GM21786 (cell line): ENCODE measurements around the gene RETREG1.

Experiments used
- ATAC-seq: cut with Tn5 transposase; IDR thresholded peaks from one replicate; pipeline ENCODE4 v1.9.1; 2021; ENCODE audit not compliant: unreplicated experiment

Gene RETREG1

GRCh38 chr5:16529306-16529705, 87.5 kb downstream of the RETREG1 start:
- no peak for ATAC-seq

GRCh38 chr5:16528382-16529110, 88.3 kb downstream of the RETREG1 start:
- no peak for ATAC-seq

GRCh38 chr5:16525651-16526050, 91.1 kb downstream of the RETREG1 start:
- no peak for ATAC-seq

- no peak for ATAC-seq
Observed at GRCh38 chr5:16524286-16524685, 92.5 kb downstream of the RETREG1 start.

GRCh38 chr5:16521521-16522483, 95.0 kb downstream of the RETREG1 start:
- ATAC-seq, result no peak

GRCh38 chr5:16520841-16521240, 96.0 kb downstream of the RETREG1 start:
- ATAC-seq, result no peak

- ATAC-seq, result no peak
Observed at GRCh38 chr5:16519435-16519834, 97.4 kb downstream of the RETREG1 start.

GRCh38 chr5:16518606-16519005, 98.2 kb downstream of the RETREG1 start:
- no peak for ATAC-seq

- no peak for ATAC-seq
Observed at GRCh38 chr5:16515532-16515931, 101.3 kb downstream of the RETREG1 start.

GRCh38 chr5:16510098-16510497, 106.7 kb downstream of the RETREG1 start:
- ATAC-seq, result no peak

GRCh38 chr5:16508730-16509531, 107.9 kb downstream of the RETREG1 start:
- ATAC-seq, result no peak

GRCh38 chr5:16507716-16508115, 109.1 kb downstream of the RETREG1 start:
- ATAC-seq, result no peak

GRCh38 chr5:16505904-16506303, 110.9 kb downstream of the RETREG1 start:
- no peak for ATAC-seq

GRCh38 chr5:16505140-16505891, 111.5 kb downstream of the RETREG1 start:
- ATAC-seq, result no peak

- ATAC-seq, result no peak
Observed at GRCh38 chr5:16504571-16504970, 112.2 kb downstream of the RETREG1 start.

GRCh38 chr5:16502866-16503265, 113.9 kb downstream of the RETREG1 start:
- ATAC-seq, result no peak

- no peak for ATAC-seq
Observed at GRCh38 chr5:16500024-16500423, 116.8 kb downstream of the RETREG1 start.

GRCh38 chr5:16497546-16497945, 119.3 kb downstream of the RETREG1 start:
- no peak for ATAC-seq

GRCh38 chr5:16493261-16493660, 123.5 kb downstream of the RETREG1 start:
- ATAC-seq, result no peak

GRCh38 chr5:16492398-16493140, 124.2 kb downstream of the RETREG1 start:
- ATAC-seq, result no peak
